IMR-90 (cell line): ENCODE data around the gene FBXL5.
"Not testable (repeated sequence)": the region's sequence is repeated elsewhere in the genome, so short reads cannot be mapped to it uniquely, and the experiment has no call there.

ENCODE experiments used
- CHD1 ChIP-seq: IDR thresholded peaks from 2 replicates; pipeline ENCODE4 v1.6.1; 2012; ENCODE audit warnings: low read depth, low read length, improper control_type of control experiment
- CTCF ChIP-seq: conservative IDR thresholded peaks from 2 replicates; pipeline ENCODE4 v1.5.1; 2012; ENCODE audit warnings: mild to moderate bottlenecking, low read depth, low read length, improper control_type of control experiment
- FOS ChIP-seq: fragments of 150-350 bp; IDR thresholded peaks from 2 replicates; pipeline ENCODE4 v1.6.1; 2016; ENCODE audit warnings: low read depth, low read length
- POLR2A ChIP-seq: IDR thresholded peaks from 2 replicates; pipeline ENCODE4 v1.6.1; 2012; ENCODE audit warnings: mild to moderate bottlenecking, low read depth, low read length
- RCOR1 ChIP-seq: IDR thresholded peaks from 2 replicates; pipeline ENCODE4 v1.6.1; 2012; ENCODE audit warnings: mild to moderate bottlenecking, low read length, improper control_type of control experiment; ENCODE audit not compliant: insufficient replicate concordance
- USF2 ChIP-seq: fragments of 150-350 bp; IDR thresholded peaks from 2 replicates; pipeline ENCODE4 v1.6.1; 2017; ENCODE audit warnings: mild to moderate bottlenecking, antibody characterized with exemption, low read length, low read depth

- TF ChIP-seq CTCF, POLR2A, FOS, USF2, CHD1, RCOR1: not testable (repeated sequence)
These were observed 37.8 kb downstream of the FBXL5 start for GRCh38 chr4:15617407-15617806.
